GM18519 (cell line): Measurements from ENCODE around the gene ISOC2.
"Not testable (repeated sequence)": the region's sequence is repeated elsewhere in the genome, so short reads cannot be mapped to it uniquely, and the experiment has no call there.

ENCODE experiments used
- ATAC-seq: cut with Tn5 transposase; IDR thresholded peaks from one replicate; pipeline ENCODE4 v1.9.1; 2021; ENCODE audit warnings: mild to moderate bottlenecking, moderate library complexity; ENCODE audit not compliant: unreplicated experiment, low FRiP score

Gene ISOC2

DNA sequence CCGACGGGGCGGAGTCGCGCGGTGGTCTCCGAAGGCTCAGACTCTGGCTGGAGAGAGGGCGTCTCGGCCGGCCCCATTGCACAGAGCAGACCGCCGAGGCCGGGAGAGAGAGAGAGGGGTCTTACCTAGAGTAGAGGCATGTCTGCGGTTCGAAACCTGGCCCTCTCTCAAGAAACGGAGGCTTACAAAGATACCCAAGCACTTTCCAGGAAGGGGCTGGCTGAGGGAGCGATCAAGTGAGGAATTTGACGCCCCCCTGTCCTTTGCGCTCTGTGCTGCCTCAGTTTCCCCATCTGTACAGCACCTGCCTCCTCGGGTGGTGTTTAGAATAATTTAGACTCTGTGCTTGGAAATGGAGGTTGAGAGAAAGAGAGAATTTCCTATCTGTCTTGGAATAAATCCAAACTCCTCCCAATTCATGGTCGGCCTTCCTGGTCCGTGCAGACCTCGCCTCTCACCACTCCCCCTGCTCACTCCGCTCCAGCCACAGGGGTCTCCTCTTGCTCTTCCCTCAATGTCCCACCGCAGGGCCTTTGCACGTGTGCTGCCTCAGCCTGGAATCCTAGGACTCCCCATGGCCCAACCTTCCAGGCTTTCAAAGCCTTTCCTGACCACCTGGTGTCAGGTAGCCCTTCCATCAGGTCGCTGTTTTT, 658 bp upstream of the ISOC2 start:
- ATAC-seq: no peak

DNA sequence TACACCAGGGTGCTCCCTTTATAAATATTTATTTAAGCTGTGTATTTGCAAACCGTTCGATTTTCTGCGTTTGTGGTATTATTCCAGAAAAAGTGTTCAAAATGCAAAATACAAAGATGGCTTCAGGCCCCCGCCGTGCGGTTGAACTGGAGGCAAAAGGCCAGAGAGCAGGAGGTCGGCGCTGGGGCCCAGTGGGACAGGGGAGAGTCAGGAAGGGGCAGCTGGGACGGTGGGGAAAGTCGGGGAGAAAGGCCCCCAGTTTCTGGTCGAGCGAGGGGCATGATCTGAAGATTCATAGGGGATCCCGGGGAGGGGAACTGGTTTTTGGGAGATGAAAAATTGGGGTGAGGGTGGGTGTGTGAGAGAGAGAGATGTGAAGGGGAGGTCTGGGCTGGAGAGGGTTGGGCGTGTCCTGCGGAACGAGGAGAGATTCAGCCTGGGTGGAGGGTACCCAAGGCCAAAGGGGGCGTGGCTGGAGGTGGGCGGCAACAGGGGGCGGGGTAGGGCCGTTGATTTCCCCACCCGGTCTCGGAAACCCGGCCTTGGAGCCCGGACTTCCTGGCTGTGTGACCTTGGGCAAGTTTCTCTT, 678 bp downstream of the ISOC2 start:
- ATAC-seq: no peak

DNA sequence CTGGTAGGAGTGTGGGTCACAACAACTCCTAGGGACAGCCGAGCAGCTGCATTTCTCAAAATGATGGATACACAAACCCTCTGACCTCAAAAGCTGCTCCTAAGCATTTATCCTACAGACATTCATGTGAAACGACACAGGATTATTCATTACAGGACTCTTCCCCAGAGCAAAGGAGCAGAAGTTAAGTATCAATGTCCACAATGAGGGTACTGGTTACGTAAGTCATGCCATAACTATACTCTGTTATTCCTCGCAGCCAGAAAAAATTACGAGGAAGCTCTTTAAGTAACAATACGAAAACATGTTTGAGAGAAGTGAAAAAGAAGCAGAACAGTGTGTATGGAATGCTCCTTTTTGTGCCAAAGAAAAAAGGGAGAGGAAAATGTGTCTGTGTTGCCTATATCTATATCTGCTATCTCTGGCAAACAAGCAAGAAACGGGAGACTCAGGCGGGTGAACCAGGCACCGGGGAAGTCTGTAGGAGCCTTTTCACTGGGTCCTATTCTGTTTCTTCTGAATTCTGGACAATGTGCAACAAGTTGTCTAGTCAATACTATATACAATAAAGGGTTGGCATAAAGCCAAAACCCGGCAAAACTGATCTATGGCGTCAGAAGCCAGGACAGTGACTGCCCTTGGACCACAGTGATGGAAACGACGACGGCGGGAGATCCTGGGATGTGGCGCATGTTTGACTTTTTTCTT, 1.3 kb downstream of the ISOC2 start:
- no peak for ATAC-seq

DNA sequence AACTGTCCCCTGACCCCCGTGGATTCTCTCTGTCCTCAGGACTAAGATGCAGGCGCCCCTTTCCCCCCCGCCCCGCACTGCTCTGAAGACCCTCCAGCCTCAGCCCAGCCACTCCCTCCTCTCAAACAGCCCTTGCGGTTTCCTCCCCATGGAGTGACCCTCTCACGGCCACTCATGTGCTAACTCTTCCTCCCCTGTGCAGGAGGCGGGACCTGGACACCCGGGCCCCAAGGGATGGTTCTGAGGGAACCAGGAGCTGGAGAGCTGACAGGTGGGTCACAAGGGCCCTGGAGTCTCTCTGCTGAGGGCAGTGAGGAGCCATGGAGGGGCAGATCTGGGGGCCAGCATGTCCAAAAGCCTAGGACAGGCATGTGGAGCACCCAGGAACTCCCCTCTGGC, 1.9 kb downstream of the ISOC2 start:
- no peak for ATAC-seq

DNA sequence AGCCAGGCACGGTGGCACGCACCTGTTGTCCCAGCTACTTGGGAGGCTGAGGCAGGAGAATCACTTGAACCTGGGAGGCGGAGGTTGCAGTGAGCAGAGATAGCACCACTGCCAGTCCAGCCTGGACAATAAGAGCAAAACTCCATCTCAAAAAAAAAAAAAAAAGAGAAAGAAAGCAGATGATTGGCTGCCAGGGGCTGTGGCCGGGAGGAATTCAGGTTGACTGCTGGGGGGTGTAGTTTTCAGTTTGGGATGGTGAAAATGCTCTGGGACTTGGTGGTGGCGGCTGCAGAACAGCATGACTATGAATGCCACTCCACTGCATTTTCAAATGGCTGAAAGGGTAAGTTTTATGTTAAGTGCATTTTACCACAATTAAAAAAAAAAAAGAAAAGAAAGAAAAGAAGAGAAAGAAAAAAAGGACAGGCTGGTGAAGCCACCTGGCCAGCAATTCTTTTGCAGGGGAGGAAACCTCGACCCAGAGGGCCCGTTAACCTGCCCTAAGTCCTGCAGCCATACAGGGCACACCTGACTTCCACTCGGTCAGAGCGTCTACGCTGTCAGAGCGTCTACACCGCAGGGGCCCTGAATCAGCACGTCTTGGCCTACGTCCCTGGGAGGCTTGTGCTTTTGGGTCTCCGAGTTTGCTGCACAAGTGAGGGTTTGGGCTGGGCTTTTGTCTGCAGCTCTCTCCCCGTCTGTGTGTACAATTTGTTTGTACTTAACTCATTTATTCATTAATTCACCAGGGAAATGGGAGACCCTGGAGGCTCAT, 3.6 kb downstream of the ISOC2 start:
- ATAC-seq: no peak

DNA sequence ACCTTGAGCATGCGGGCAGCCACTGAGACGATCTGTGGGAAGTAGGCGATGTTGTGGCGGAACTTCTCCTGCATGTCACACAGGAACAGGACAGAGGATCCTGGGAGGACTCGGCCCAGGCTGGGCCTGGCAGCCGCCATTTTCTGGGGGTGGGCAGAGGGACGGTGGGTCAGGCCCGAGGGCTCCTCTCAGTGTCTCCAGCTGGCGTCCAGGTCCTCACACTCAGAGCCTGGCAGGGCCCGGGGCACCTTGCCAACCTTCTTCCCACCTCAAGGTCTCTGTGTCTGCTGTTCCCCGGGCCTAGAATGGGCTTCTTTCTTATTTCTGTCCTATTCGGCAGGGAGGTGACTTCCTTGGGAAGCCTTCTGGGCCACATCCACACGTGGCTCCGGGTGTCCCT, 5.1 kb downstream of the ISOC2 start:
- ATAC-seq: no peak

DNA sequence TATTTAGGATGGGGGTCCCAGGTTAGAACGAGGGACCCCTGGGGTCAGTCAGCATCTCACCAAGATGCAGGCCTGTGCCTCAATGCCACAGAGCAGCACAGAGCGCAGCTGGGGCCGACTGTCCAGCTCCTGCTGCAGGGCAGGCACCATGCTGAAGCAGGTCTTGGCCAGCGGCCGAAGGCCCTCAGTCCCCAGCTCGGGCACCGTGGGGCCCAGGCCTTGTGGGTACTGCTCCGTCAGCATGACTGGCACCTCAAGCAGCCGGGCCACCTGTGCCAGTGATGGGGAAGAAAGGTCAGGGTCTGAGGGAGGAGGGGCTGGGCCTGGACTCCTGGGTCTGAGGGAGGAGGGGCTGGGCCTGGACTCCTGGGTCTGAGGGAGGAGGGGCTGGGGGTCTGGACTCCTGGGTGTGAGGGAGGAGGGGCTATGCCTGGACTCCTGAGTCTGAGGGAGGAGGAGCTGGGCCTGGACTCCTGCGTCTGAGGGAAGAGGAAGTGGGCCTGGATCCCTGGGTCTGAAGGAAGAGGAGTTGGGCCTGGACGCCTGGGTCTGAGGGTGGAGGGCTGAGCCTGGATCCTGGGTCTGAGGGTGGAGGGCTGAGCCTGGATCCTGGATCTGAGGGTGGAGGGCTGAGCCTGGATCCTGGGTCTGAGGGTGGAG, 5.7 kb downstream of the ISOC2 start:
- ATAC-seq: no peak

DNA sequence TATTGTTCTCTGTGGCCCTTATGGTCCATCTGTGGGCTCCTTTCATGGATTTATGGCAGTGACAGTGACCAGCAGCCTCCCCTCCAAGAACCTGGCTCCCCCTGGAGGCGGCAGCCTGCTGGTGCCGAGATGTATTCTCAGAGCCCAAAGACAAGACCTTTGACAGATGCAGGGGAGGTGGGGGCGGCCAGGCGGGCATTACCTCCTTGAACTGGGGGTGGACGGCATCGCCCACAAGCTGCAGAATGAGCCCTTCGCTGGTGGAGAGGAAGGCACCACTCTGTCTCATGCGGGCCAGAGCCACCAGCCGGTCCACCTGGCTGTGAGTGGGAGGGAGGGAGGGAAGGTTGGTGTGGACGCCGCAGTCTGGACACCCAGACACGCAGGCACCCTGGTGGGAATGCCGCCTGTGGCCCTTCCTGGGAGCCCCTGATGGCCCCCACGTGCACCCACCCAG, 6.6 kb downstream of the ISOC2 start:
- ATAC-seq: no peak

DNA sequence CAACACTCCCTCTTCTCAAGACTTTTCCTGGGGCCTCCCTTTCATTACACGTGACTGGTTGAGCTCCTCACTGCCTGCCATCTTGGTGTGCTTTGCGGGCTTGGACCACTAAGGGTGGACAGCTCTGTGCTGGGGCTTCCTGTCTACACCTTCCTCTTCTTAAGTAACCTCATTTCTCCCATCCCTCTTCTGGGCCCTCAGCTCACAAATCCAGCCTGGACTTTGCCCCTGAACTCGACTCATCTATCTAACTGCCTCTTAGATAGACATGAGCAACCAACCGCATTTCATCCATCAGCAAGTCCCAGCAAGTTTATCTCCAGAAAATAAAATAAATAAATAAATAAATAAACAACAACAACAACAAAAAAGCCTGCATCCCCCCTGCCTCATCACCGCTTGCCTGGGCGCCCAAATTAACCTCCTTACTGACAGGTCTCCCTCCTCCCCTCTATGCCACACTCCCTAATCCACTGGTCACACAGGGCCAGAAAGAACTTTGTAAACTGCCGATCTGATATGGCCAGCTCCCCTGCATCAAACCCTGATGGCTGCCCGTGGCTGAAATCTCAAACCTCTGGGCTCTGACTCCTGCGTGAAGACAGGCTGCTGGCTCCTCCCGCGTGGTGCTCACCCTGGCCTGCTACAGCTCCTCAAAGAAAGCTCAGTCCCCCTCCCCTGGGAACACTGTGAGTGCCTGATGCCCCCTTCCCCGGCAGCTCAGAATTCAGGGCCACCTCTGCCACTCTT, 7.8 kb downstream of the ISOC2 start:
- ATAC-seq: no peak

DNA sequence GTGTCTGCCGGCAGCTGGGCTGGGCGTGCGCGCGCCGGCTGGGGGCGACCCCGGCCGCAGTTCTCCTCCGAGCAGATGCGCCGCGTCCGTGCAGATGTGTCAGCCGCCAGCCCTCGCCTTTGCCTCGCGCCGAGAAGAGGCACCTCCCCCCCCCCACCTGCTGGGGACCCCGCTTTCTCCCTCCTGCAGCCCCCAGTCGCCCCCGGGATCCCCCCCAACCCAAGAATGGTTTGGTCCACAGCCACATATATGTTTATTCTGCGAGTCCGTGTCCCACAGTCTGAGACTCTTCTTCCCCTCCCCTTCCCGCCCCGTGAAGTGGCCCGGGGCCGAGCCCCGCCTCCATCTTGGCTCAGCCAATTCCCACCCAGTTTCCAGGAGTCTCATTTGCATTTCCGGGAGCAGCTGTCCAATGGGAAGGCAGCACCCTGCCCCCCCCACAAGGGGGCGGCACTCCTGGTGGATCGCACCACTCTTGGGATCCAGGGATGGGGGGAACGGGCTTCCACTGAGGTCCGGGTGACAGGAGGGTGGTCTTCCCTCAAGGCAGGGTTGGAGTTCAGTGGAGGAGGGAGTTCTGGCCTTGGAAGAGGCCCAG, 8.6 kb downstream of the ISOC2 start:
- no peak for ATAC-seq

DNA sequence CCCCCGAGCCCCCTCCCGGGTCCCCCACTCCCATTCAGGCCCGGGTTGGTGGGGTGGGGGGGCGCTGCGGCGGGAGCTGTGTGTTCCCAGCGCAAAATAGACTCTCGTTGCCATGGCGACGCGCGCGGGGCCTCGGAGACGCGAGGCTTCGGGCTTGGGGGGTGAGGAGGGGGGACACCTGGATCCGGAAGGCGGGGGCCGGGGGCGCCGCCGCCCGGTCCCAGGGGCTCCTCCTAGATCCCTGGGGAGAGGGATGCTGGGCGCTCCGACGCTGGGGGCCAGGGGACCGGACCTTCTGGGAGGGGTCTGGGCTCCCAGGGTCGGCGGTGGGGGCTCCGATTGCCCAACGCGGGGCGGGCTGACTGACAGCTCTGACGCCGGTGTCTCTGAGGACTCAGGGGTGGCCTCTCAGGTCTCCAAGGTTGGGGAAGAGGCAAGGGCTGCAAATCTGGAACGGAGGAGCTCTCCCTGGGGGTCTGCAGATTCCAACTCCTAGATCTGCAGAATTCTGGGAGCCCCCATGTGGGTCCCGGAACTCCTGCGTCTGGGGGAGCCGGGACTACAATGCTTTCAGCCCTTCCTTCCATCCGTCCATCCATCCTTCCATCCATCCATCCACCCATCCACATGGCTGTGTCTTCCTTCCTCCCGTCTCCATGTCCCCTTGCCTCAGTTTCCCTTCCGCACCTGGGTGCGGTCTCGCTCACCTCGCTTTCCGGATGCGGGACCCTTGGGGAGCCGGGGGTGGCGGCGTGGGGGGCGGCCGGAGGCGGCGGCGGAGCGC, 9.3 kb downstream of the ISOC2 start:
- ATAC-seq: no peak

DNA sequence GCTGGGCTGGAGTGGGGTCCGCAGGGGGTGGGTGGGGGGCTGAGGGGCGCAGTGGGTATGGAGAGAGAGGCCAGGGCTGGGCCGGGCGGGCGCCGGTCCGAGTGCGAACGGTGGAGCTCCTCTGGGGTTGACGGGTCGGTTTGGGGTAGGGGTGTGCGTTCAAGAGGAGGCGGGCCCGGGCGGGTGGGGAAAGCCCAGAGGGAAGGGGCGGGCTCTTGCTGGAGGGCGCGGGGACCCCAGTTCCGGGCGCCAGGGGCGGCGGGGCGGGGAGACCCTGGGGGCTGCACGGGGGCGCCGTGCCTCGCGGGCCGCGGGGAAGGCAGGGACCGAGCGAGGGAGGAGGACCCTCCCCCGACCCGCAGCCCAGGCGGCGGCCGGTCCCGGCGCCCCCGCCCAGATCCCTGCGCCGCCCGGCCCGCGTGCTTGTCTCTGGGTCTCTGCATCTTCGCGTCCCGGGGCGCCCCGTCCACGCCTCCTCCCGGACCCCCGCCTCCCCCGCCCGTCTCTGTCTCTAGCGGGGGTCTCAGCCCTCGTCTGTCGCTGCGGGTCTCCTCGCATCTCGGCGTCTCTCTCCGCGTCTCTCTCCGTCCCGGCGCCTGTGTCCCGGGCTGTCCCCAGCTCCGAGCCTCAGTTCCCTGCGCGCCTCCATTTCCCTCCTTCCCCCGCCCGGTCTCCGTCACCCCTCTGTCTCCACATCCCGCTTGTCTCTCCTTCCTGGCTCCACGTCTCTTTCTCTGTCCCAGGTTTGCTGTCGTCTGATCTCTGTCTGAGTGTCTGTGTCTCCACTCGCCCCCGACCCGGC, 10.1 kb downstream of the ISOC2 start:
- ATAC-seq: no peak

DNA sequence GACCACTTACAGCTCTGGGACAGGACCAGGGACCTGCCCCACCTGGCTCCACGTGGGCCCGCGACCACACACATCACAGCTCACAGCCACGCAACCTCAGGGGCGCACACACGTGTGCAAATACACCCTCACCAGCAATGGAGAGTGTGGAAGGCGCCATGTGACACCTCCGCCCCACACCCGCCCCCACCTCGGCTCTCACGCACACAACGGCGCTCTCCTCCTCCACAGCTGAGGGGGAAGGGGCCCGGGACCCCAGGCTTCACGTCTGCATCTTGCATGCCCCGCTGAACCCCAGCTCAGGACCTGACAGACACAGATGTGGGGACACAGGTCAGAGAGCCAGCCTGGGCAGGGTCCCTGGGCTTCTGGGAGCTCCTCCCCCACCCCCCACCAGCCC, 12.0 kb downstream of the ISOC2 start:
- ATAC-seq: no peak

DNA sequence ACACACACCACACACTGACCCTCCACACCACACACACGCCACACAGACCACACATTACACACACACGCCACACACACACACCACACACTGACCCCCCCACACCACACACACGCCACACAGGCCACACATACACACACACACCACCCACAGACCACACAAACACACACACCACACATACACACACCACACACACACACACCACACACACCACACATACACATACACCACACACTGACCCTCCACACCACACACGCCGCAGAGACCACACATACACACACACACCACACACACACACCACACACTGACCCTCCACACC, 13.3 kb downstream of the ISOC2 start:
- not testable (repeated sequence) for ATAC-seq

DNA sequence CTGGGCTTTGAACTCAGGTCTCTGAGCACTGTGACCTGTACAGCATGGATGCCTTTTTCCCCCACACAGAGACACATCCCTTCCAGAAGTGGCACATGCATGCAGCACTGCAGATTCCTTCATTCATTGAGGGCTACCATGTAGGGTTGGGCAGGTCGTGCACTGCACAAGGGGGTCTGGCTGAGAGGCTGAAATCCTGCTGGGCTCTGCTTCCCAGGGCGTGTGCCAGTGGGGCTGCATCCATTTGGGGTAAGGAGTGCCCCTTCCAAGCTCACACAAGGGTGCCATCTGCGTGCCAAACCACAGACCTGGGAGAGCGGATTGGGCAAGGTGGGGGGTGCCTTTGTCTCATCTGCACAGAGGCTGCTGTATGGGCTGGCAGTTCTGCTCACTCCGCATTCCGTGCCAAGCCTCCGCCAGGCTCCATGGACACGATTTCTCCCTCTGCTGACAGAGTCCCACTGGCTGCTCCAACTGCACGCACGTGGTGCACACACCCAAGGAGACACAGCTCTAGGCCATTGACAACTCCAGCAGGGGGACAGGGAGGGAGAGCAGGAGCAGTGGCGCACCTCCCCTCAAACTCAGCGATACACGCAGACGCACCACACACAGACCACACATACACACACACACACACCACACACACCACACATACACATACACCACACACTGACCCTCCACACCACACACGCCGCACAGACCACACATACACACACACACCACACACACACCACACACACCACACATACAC, 13.8 kb downstream of the ISOC2 start:
- ATAC-seq: no peak

DNA sequence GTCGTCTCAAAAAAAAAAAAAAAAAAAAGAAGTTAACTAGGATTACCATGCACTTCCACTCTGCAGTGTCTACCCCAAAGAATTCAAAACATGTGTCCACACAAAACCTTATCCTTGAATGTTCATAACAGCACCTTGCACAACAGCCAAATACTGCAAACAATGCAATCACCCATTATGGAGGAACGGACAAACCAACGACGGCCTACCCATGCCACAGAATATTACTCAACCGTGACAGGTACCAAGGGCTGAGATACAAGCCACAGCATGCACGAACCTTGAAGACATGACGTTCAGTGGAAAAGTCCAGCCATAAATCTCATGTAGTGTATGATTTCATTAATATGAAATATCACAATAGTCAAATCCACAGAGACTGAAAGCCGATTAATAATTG, 15.4 kb downstream of the ISOC2 start:
- ATAC-seq: no peak

DNA sequence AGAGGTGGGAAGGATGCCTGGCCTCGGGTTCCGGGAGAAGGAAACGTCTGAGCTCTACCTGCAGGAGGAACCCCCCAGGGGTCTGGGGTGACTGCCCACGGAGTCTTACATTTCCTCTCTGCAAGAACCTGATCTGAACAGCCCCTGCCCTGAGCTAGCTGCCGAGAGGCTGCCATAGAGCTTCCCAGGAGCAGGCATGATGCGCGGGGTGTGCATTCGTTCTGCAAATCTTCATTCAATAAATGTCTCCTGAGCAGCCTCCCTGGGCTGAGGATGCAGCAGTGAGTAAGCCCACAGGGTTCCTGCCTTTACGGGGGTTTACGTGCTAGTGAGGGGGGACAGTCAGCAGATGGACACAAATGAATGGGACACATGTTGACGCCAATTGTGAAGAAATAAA, 16.8 kb downstream of the ISOC2 start:
- ATAC-seq: no peak
